Ovary (tissue), 9 donors: ENCODE measurements around the gene KRT27. TPM values are rescaled to one million over a fixed set of nuclear protein-coding genes. Genes with fewer than 3 reads are reported as not detected.
"Not testable (repeated sequence)": the region's sequence is repeated elsewhere in the genome, so short reads cannot be mapped to it uniquely, and the experiment has no call there.

Experiments
- DNase-seq, 5 donors: peaks; one replicate each; pipeline ENCODE4 v3.0.0-alpha.2; 2019 to 2020
- H3K27ac ChIP-seq, 2 donors: fragments of 200-600 bp; one replicate each; pipeline versions ENCODE4 v1.5.1 to v1.8.0; 2019 to 2022
- H3K27me3 ChIP-seq: fragments of 200-600 bp; one replicate; pipeline ENCODE4 v1.8.0; 2022
- H3K36me3 ChIP-seq: fragments of 200-600 bp; sonication (generic); one replicate; pipeline ENCODE4 v1.5.1; 2019
- H3K4me1 ChIP-seq: one replicate; pipeline ENCODE4 v1.8.1; 2013; ENCODE audit warnings: mild to moderate bottlenecking, moderate library complexity; ENCODE audit not compliant: insufficient read depth
- H3K4me3 ChIP-seq: fragments of 200-600 bp; sonication (generic); one replicate; pipeline ENCODE4 v1.5.1; 2017
- H3K9me3 ChIP-seq, 2 donors: fragments of 200-600 bp in 1 of 2; sonication (generic) in 1 of 2; one replicate each; pipeline versions ENCODE4 v1.5.1 to v1.8.1; 2013 to 2019; ENCODE audit warnings: mild to moderate bottlenecking in 1 of 2, moderate library complexity in 1 of 2
- CTCF ChIP-seq, 3 donors: fragments of 450-650 bp in 2 of 3; fragments of 200-600 bp in 1 of 3; IDR thresholded peaks; one replicate each; pipeline versions ENCODE4 v1.5.1 to v1.8.0; 2016 to 2022; ENCODE audit warnings: antibody characterized with exemption in 3 of 3, mild to moderate bottlenecking in 1 of 3
- EP300 ChIP-seq: sonication (generic); formaldehyde crosslinking; IDR thresholded peaks from one replicate; pipeline ENCODE4 v1.6.1; 2017; ENCODE audit warnings: antibody characterized with exemption
- POLR2A ChIP-seq: fragments of 450-650 bp; IDR thresholded peaks from one replicate; pipeline ENCODE4 v1.6.1; 2017; ENCODE audit warnings: antibody characterized with exemption, mild to moderate bottlenecking, moderate library complexity
- WGBS, 3 donors: extraction: QIAGEN DNeasy Blood & Tissue Kit in 1 of 3; methylation state at CpG; one replicate each; pipeline versions ENCODE4 v1.1.5 to v1.1.7; 2013 to 2017; 5-methylcytosine and 5-hydroxymethylcytosine counted together
- intact Hi-C, 4 donors: fragments of 100-400 bp; cut with DNase I; formaldehyde crosslinking; loops; one replicate each; pipeline versions ENCODE4 v1.11.0 to v1.15.1; 2022 to 2023
- polyA plus RNA-seq, 2 donors: library from polyadenylated mRNA; stranded (reverse); fragments of 200-250 nt in 1 of 2; fragments of 350-450 nt in 1 of 2; fragmentation: Illumina TruSeq in 1 of 2; extraction: RNeasy Lipid Tissue Mini Kit (QIAGEN cat#74804) in 1 of 2; gene quantifications; one replicate each; pipeline ENCODE4 v1.2.3, GENCODE V29; 2013 to 2014
- total RNA-seq, 7 donors: library from RNA; depleted of rRNA in 2 of 7; stranded (reverse); fragments of >200 nt in 2 of 7; fragmentation: NEBNext Ultra II Directional in 3 of 7; extraction: Animal tissue kit (Norgen Biotek cat#: 25700) in 3 of 7; gene quantifications; one replicate each; pipeline versions ENCODE4 v1.1.0 to v1.2.4, GENCODE V29; 2016 to 2023
- donor health status: DM: no; HTN: no; CAD: no; lungs with moderate emphysema.
- donor health status: DM: no; HTN: no; CAD: no.
- donor health status: Bipolar disorder and iron deficiency.
- donor health status: DM: yes; HTN: yes; CAD: no.
- donor health status: DM: no; HTN: no; CAD: no.
- donor health status: DM: yes; HTN: yes; CAD: no.

KRT27 gene
- total and polyA plus RNA-seq, 9 donors: not detected

GRCh38 chr17:40753804-40754203 is 28.5 kb downstream of the KRT27 start:
- no peak overlapping the region for H3K4me3 ChIP-seq
- no peak for DNase-seq
- no peaks in the 10 kb centered on the region for H3K27me3 ChIP-seq
- no peaks in the 10 kb centered on the region for H3K4me1 ChIP-seq
- TF ChIP-seq EP300 (no peak), POLR2A (no peak), CTCF (IDR thresholded peaks at IDR 0.05) (no peak)
- no peak overlapping the region for H3K27ac ChIP-seq
- H3K36me3 ChIP-seq: no peaks in the 10 kb centered on the region
- 91% methylated on average over 3 of the region's 3 CpGs for WGBS, 3 donors
- no peaks in the 10 kb centered on the region for H3K9me3 ChIP-seq
- intact Hi-C loops: no loop called here

- no peaks in the 10 kb centered on the region for H3K4me1 ChIP-seq
- no peaks in the 10 kb centered on the region for H3K27me3 ChIP-seq
- TF ChIP-seq POLR2A (no peak), CTCF (IDR thresholded peaks at IDR 0.05) (no peak)
- intact Hi-C loops: no loop called here
- H3K27ac ChIP-seq: no peak overlapping the region
- H3K9me3 ChIP-seq: no peaks in the 10 kb centered on the region
- no peak overlapping the region for H3K4me3 ChIP-seq
- no peaks in the 10 kb centered on the region for H3K36me3 ChIP-seq
- 82 to 85% (median 84%) methylated on average over 14 of the region's 14 CpGs for WGBS, 3 donors
- no peak for DNase-seq
Observed at GRCh38 chr17:40751065-40751464, 31.3 kb downstream of the KRT27 start.

GRCh38 chr17:40750391-40750790 is 32.0 kb downstream of the KRT27 start:
- intact Hi-C loops: no loop called here
- no peaks in the 10 kb centered on the region for H3K4me1 ChIP-seq
- DNase-seq: no peak
- no peaks in the 10 kb centered on the region for H3K9me3 ChIP-seq
- H3K27ac ChIP-seq: no peak overlapping the region
- no peaks in the 10 kb centered on the region for H3K36me3 ChIP-seq
- no peaks in the 10 kb centered on the region for H3K27me3 ChIP-seq
- WGBS, 3 donors: 59 to 77% (median 64%) methylated on average over 6 of the region's 6 CpGs
- no peak overlapping the region for H3K4me3 ChIP-seq
- TF ChIP-seq EP300 (no peak), POLR2A (no peak), CTCF (IDR thresholded peaks at IDR 0.05) (no peak)

- 61 to 75% (median 66%) methylated on average over 1 of the region's 1 CpG for WGBS, 3 donors
- H3K4me1 ChIP-seq, H3K36me3 ChIP-seq, intact Hi-C loops, H3K4me3 ChIP-seq, H3K27me3 ChIP-seq, DNase-seq, H3K27ac ChIP-seq, H3K9me3 ChIP-seq: not testable (repeated sequence)
Observed at GRCh38 chr17:40748666-40749065, 33.7 kb downstream of the KRT27 start.

- no peaks in the 10 kb centered on the region for H3K4me1 ChIP-seq
- WGBS, 3 donors: 62 to 75% (median 63%) methylated on average over 4 of the region's 4 CpGs
- no peaks in the 10 kb centered on the region for H3K9me3 ChIP-seq
- H3K36me3 ChIP-seq: no peaks in the 10 kb centered on the region
- no peak for DNase-seq
- H3K27ac ChIP-seq: no peak overlapping the region
- intact Hi-C loops: no loop called here
- no peak overlapping the region for H3K4me3 ChIP-seq
- TF ChIP-seq CTCF (IDR thresholded peaks at IDR 0.05) (no peak), EP300 (no peak), POLR2A (no peak)
- no peaks in the 10 kb centered on the region for H3K27me3 ChIP-seq
Observed at GRCh38 chr17:40738553-40738952, 43.8 kb downstream of the KRT27 start.
